ENCODE results near the gene PPHLN1. TPM values are rescaled to one million over a fixed set of nuclear protein-coding genes. Genes with fewer than 3 reads are reported as not detected.

The PPHLN1 gene
- total RNA-seq, 4 donors from 2014 or later, result 44.9 to 324 (median 59.6) TPM

DNA sequence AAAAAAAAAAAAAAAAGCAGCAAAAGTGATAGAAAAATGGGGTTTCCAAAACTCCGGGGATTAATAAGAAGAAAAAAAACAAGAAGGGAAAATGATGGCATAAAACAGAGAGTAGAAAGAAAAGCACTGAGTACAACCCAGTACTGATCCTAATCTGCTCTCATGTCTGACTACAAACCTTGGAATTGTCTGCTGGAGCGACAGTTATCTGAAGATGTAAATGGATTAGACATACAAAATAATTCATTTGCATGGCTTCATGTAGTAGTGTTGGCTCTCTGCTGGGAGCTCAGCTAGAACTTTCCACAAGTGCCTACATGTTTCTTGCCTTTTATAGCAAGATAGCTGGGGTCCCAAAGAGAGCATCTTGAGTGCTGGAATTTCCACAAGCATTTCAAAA lies 34.3 kb upstream of the PPHLN1 start:
- in situ Hi-C loops (cut with MboI; ENCODE audit: low pct_ligation_motif_present in 1 of 4, low pct_unique_long_range_greater_than_20kb in 1 of 4, low sequenced_read_pairs in 3 of 4), result no loop called here
- Histone ChIP-seq H3K27me3 (no peaks in the 10 kb centered on the region), H3K27ac (no peak overlapping the region), H3K4me3 (no peak overlapping the region), H3K36me3 (no peaks in the 10 kb centered on the region), H3K9me3 (no peaks in the 10 kb centered on the region), H3K4me1 (no peaks in the 10 kb centered on the region)
- intact Hi-C loops (cut with DNase I; ENCODE audit: low total_unique reads), result no loop called here
- 53 to 75% methylated on average over 2 of the region's 2 CpGs for WGBS, 2 donors (ENCODE audit: low coverage in 1 of 2)
- no peak for DNase-seq
- no peak for TF ChIP-seq POLR2AphosphoS5 (IDR thresholded peaks at IDR 0.05)
- TF ChIP-seq EP300 (IDR thresholded peaks at IDR 0.05; ENCODE audit: low read depth), result no peak
- TF ChIP-seq POLR2A (IDR thresholded peaks at IDR 0.05), result no peak
- TF ChIP-seq, protein P1, sequence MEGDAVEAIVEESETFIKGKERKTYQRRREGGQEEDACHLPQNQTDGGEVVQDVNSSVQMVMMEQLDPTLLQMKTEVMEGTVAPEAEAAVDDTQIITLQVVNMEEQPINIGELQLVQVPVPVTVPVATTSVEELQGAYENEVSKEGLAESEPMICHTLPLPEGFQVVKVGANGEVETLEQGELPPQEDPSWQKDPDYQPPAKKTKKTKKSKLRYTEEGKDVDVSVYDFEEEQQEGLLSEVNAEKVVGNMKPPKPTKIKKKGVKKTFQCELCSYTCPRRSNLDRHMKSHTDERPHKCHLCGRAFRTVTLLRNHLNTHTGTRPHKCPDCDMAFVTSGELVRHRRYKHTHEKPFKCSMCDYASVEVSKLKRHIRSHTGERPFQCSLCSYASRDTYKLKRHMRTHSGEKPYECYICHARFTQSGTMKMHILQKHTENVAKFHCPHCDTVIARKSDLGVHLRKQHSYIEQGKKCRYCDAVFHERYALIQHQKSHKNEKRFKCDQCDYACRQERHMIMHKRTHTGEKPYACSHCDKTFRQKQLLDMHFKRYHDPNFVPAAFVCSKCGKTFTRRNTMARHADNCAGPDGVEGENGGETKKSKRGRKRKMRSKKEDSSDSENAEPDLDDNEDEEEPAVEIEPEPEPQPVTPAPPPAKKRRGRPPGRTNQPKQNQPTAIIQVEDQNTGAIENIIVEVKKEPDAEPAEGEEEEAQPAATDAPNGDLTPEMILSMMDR (IDR thresholded peaks at IDR 0.05), result no peak

DNA sequence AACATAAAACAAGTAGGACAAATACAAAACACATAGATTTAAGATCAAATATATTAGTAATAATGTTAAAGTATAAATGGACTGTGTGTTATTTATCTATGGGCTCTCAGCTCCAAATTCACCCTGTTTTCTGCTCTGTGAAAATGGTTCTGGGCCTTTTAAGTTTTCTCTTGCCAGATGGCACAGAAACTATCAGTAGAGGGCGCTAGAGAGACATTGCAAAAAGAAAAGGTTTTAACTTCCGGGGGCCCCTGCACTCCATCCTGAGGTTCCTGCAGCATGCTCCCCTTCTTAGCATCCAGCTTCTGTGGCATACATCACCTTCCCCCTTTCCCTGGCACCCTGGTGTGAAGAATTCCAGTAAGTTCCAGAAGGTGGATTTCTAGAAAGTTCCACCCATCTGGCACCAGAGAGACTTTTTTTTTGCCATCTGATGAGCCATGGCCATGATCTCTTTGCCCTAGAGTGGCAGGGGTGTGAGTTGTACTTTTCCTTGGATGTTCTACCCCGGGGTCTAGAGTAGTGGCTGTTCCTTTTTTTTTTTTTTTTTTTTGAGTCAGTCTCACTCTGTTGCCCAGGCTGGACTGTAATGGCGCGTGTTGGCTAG lies 29.4 kb upstream of the PPHLN1 start:
- TF ChIP-seq EP300 (IDR thresholded peaks at IDR 0.05; ENCODE audit: low read depth) (no peak), POLR2AphosphoS5 (IDR thresholded peaks at IDR 0.05) (no peak), POLR2A (IDR thresholded peaks at IDR 0.05) (no peak)
- TF ChIP-seq, protein P1 (IDR thresholded peaks at IDR 0.05), result peak in 3 of 5 experiments; percentile 14 to 31 (median 24)
- intact Hi-C loops (cut with DNase I; ENCODE audit: low total_unique reads), result no loop called here

DNA sequence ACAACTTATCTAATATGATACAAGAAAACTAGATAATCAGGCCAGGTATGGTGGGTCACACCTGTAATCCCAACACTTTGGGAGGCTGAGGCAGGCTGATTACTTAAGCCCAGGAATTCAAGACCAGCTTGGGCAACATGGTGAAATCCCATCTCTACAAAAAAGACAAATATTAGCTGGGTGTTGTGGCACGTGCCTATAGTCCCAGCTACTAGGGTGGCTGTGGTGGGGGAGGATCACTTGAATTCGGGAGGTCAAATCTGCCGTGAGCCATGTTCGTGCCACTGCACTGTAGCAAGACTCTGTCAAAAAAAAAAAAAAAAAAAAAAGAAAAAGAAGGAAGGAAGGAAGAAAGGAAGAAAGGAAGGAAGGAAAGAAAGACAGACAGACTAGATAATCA lies 27.1 kb upstream of the PPHLN1 start:
- Histone ChIP-seq H3K27me3 (no peaks in the 10 kb centered on the region), H3K4me3 (no peak overlapping the region), H3K36me3 (no peaks in the 10 kb centered on the region), H3K9me3 (no peaks in the 10 kb centered on the region), H3K4me1 (no peaks in the 10 kb centered on the region), H3K27ac (no peak overlapping the region)
- 75% methylated on average over 4 of the region's 4 CpGs; no CpG with 5 or more reads in 1 of the 2 donors for WGBS, 2 donors (ENCODE audit: low coverage in 1 of 2)
- TF ChIP-seq POLR2AphosphoS5 (IDR thresholded peaks at IDR 0.05) (no peak), POLR2A (IDR thresholded peaks at IDR 0.05) (no peak), EP300 (IDR thresholded peaks at IDR 0.05; ENCODE audit: low read depth) (no peak)
- TF ChIP-seq, protein P1 (IDR thresholded peaks at IDR 0.05), result no peak
- intact Hi-C loops (cut with DNase I; ENCODE audit: low total_unique reads) (no loop called here), in situ Hi-C loops (cut with MboI; ENCODE audit: low pct_ligation_motif_present in 1 of 4, low pct_unique_long_range_greater_than_20kb in 1 of 4, low sequenced_read_pairs in 3 of 4) (no loop called here)
- DNase-seq, result no peak

More for the DNA sequence above, 29.4 kb upstream of the PPHLN1 start:
- H3K4me1 ChIP-seq, result no peaks in the 10 kb centered on the region
- H3K27me3 ChIP-seq, result no peaks in the 10 kb centered on the region
- DNase-seq, result no peak
- 48 to 82% methylated on average over 2 to 5 of the region's 5 CpGs for WGBS, 2 donors (ENCODE audit: low coverage in 1 of 2)
- H3K9me3 ChIP-seq, result no peaks in the 10 kb centered on the region
- H3K36me3 ChIP-seq, result no peaks in the 10 kb centered on the region
- no peak overlapping the region for H3K27ac ChIP-seq
- no peak overlapping the region for H3K4me3 ChIP-seq
- in situ Hi-C loops (cut with MboI; ENCODE audit: low pct_ligation_motif_present in 1 of 4, low pct_unique_long_range_greater_than_20kb in 1 of 4, low sequenced_read_pairs in 3 of 4), result no loop called here

DNA sequence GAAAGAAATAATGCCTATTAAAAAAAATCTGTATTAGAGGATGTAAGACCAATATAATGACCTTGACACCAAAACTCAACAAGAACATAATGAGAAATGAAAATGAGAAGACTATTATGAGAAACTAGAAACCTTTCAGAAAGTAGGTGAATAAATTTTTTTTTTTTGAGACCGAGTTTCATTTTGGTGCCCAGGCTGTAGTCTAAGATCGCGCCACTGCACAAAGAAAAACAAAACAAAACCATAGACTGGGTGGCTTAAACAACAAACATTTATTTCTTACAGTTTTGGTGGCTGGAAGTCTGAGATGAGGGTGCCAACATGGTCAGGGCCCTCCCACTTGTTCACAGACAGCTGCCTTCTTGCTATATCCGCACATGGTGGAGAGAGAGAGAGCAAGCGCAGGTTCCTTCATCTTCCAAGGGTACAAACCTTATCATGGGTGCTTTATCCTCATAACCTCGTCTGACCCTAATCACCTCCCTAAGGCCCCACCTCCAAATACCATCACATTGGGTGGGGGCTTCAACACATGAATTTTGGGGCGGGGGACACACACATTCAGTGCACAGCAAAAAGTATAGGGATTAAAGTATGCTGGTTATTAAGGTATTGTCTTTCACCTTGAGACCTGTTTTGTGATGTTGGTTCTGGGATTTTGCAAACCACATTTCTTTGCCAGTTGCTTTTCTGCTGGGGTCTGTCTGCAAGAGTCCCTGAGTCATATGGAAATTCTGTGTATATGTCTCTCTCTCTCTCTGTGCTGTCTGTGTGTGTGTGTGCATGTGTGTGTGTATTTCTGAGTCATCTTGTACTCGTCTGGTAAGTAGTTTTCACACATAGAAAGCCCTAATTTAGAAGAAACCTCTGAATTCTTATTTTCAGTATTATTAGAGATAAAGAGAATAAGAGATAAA lies 26.3 kb upstream of the PPHLN1 start:
- H3K9me3 ChIP-seq, result no peaks in the 10 kb centered on the region
- H3K27ac ChIP-seq, result peak overlapping the region in 1 of 4 donors; percentile 46
- DNase-seq, result no peak
- no peaks in the 10 kb centered on the region for H3K36me3 ChIP-seq
- 62 to 71% methylated on average over 4 to 8 of the region's 8 CpGs for WGBS, 2 donors (ENCODE audit: low coverage in 1 of 2)
- H3K4me1 ChIP-seq, result no peaks in the 10 kb centered on the region
- H3K27me3 ChIP-seq, result no peaks in the 10 kb centered on the region
- intact Hi-C loops (cut with DNase I; ENCODE audit: low total_unique reads) (no loop called here), in situ Hi-C loops (cut with MboI; ENCODE audit: low pct_ligation_motif_present in 1 of 4, low pct_unique_long_range_greater_than_20kb in 1 of 4, low sequenced_read_pairs in 3 of 4) (no loop called here)
- TF ChIP-seq, protein P1 (IDR thresholded peaks at IDR 0.05), result no peak
- TF ChIP-seq POLR2AphosphoS5 (IDR thresholded peaks at IDR 0.05), result no peak
- H3K4me3 ChIP-seq, result no peak overlapping the region

Data from transverse colon (tissue), 4 donors.